Right lung (tissue), 5 donors: ENCODE measurements around the gene SLC9A9. TPM values are rescaled to one million over a fixed set of nuclear protein-coding genes. Genes with fewer than 3 reads are reported as not detected.

Source experiments
- DNase-seq, 2 donors: peaks; one replicate each; pipeline ENCODE4 v3.0.0-alpha.2; 2013
- polyA plus RNA-seq, 5 donors: library from polyadenylated mRNA; unstranded; fragments of 120-200 nt; gene quantifications; one replicate each; pipeline versions ENCODE4 v1.2.1 to v1.2.3, GENCODE V29; 2013; ENCODE audit warnings: inconsistent platforms in 1 of 5, low replicate concordance in 1 of 5; ENCODE audit not compliant: insufficient read length in 5 of 5, insufficient read depth in 1 of 5

Gene SLC9A9
- polyA plus RNA-seq, 5 donors = 11.7 to 20.9 (median 17.7) TPM

GRCh38 chr3:143424874-143425273 is 423.4 kb downstream of the SLC9A9 start:
- no peak for DNase-seq

GRCh38 chr3:143421556-143421955 is 426.7 kb downstream of the SLC9A9 start:
- DNase-seq = no peak

GRCh38 chr3:143419611-143420010 is 428.7 kb downstream of the SLC9A9 start:
- DNase-seq = no peak

GRCh38 chr3:143418391-143418790 is 429.9 kb downstream of the SLC9A9 start:
- no peak for DNase-seq

GRCh38 chr3:143416229-143416628 is 432.0 kb downstream of the SLC9A9 start:
- no peak for DNase-seq

GRCh38 chr3:143414571-143415253 is 433.6 kb downstream of the SLC9A9 start:
- DNase-seq = no peak

GRCh38 chr3:143413372-143413771 is 434.9 kb downstream of the SLC9A9 start:
- DNase-seq = no peak

GRCh38 chr3:143412084-143412483 is 436.2 kb downstream of the SLC9A9 start:
- DNase-seq = no peak

GRCh38 chr3:143410259-143410658 is 438.0 kb downstream of the SLC9A9 start:
- no peak for DNase-seq

- DNase-seq = no peak
Observed at GRCh38 chr3:143408771-143409170, 439.5 kb downstream of the SLC9A9 start.

GRCh38 chr3:143402602-143403001 is 445.7 kb downstream of the SLC9A9 start:
- no peak for DNase-seq

- DNase-seq = no peak
Observed at GRCh38 chr3:143396790-143397189, 451.5 kb downstream of the SLC9A9 start.

GRCh38 chr3:143389388-143389787 is 458.9 kb downstream of the SLC9A9 start:
- DNase-seq = no peak

- DNase-seq = no peak
Observed at GRCh38 chr3:143387425-143387824, 460.8 kb downstream of the SLC9A9 start.

- no peak for DNase-seq
Observed at GRCh38 chr3:143384076-143384475, 464.2 kb downstream of the SLC9A9 start.

- DNase-seq = no peak
Observed at GRCh38 chr3:143383421-143383820, 464.8 kb downstream of the SLC9A9 start.

- no peak for DNase-seq
Observed at GRCh38 chr3:143382816-143383215, 465.5 kb downstream of the SLC9A9 start.

- DNase-seq = no peak
Observed at GRCh38 chr3:143380449-143380848, 467.8 kb downstream of the SLC9A9 start.

- no peak for DNase-seq
Observed at GRCh38 chr3:143375698-143376097, 472.6 kb downstream of the SLC9A9 start.

GRCh38 chr3:143367171-143367570 is 481.1 kb downstream of the SLC9A9 start:
- DNase-seq = no peak

- DNase-seq = no peak
Observed at GRCh38 chr3:143366672-143367071, 481.6 kb downstream of the SLC9A9 start.

- no peak for DNase-seq
Observed at GRCh38 chr3:143363949-143364348, 484.3 kb downstream of the SLC9A9 start.

GRCh38 chr3:143363276-143363675 is 485.0 kb downstream of the SLC9A9 start:
- DNase-seq = no peak
